SK-N-SH treated with all-trans-retinoic acid at 6 μM for 48 hours (cell line): ENCODE measurements around the gene KATNIP.

ENCODE experiments used
- ZNF565 ChIP-seq: fragments of 450-650 bp; formaldehyde crosslinking; conservative IDR thresholded peaks from 2 replicates; pipeline ENCODE4 v1.5.0; 2020; ENCODE audit warnings: low read depth, mild to moderate bottlenecking, moderate library complexity
- TF ChIP-seq, protein P1 (sequence below): fragments of 250-450 bp; sonication (Bioruptor Pico); IDR thresholded peaks from 2 replicates; pipeline ENCODE4 v1.5.1; 2020; ENCODE audit warnings: low read depth, mild to moderate bottlenecking, moderate library complexity

DNA sequence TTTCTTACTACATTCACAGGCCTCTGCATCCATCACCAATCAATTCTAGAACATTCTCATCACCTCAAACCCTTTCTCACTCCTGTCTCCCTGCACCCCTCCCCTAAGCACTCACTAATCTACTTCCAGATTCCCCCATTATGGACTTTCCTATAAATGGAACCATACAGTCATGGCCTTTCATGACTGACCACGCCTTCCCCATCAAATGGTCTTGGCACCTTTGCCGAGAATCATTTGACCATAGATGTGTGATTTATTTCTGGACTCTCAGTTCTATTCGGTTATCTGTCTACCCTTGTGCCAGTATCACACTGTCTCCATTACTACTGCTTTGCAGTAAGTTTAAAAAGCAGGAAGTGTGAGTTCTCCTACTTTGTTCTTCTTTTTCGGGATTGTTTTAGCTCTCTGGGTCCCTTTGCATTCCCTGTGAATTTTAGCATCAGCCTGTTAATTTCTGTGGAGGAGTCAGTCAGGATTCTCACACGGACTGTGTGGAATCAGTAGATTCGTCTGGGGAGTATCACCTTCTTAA, 27.7 kb upstream of the KATNIP start:
- TF ChIP-seq ZNF565 (CRISPR knock-in tag): no peak
- TF ChIP-seq, protein P1, sequence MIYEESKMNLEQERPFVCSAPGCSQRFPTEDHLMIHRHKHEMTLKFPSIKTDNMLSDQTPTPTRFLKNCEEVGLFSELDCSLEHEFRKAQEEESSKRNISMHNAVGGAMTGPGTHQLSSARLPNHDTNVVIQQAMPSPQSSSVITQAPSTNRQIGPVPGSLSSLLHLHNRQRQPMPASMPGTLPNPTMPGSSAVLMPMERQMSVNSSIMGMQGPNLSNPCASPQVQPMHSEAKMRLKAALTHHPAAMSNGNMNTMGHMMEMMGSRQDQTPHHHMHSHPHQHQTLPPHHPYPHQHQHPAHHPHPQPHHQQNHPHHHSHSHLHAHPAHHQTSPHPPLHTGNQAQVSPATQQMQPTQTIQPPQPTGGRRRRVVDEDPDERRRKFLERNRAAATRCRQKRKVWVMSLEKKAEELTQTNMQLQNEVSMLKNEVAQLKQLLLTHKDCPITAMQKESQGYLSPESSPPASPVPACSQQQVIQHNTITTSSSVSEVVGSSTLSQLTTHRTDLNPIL (CRISPR knock-in tag): no peak
